ENCODE results near the gene TOX3. TPM values are rescaled to one million over a fixed set of nuclear protein-coding genes. Genes with fewer than 3 reads are reported as not detected.
A peak's percentile ranks its signal among the peaks of the same experiment; 100 is the strongest.

The TOX3 gene
- polyA plus RNA-seq, 2 of the 4 experiments (the other 2 are of a cell fraction): 0.10 to 2.2 TPM

- FAIRE-seq (no peak), ATAC-seq (no peak), DNase-seq (ENCODE audit: low read depth in 1 of 2, low spot score in 1 of 2) (no peak)
- H3K9me3 ChIP-seq: no peaks in the 10 kb centered on the region
- no peak overlapping the region for H3K4me2 ChIP-seq
- ChIA-PET POLR2A (no interaction called here), CTCF (interaction anchor here (0.6 kb wide), 1 partner anchor 263 kb away, joined by 3 read pairs; no protein-coding TSS in a partner anchor)
- 71% methylated on average over 4 of the region's 4 CpGs for WGBS (ENCODE audit: missing lambda C conversion rate)
- no peak overlapping the region for H3K4me3 ChIP-seq
- H3K27ac ChIP-seq: no peak overlapping the region
- H3K4me1 ChIP-seq: peaks cover 26% of the 10 kb centered on the region
- TF ChIP-seq MAFK (IDR thresholded peaks at IDR 0.05; ENCODE audit: partially characterized antibody): peak; percentile 90
- no peak for TF ChIP-seq CBX8 (IDR thresholded peaks at IDR 0.05)
Measured at GRCh38 chr16:52570495-52571091, 23.6 kb upstream of the TOX3 start.

DNA sequence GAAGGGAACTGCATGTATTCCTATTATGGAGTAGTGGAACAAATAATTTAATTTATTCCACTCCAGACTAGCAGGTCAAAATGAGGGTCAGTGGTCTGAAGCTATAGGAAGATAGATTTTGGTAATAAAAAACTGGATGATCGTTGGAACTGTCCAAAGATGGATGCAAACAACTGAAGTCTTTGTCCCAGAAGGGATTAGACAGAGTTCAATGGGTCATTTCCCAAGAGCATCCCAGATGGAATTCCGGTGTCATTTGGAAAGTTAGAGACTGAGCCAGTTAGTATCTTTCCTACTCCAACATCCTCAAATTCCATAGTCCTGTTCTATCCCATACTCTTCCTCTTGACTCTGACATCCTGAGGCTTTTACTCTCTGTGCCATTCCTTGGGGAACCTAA, 22.8 kb upstream of the TOX3 start:
- ChIA-PET CTCF (no interaction called here), POLR2A (no interaction called here)
- Histone ChIP-seq H3K4me3 (no peak overlapping the region), H3K27ac (no peak overlapping the region), H3K9me3 (no peaks in the 10 kb centered on the region), H3K4me1 (peaks cover 32% of the 10 kb centered on the region), H3K4me2 (no peak overlapping the region)
- TF ChIP-seq BHLHE40 (IDR thresholded peaks at IDR 0.05; ENCODE audit: low read depth, low read length) (no peak), ZC3H11A (IDR thresholded peaks at IDR 0.05) (no peak), POLR2AphosphoS2 (conservative IDR thresholded peaks at IDR 0.05; ENCODE audit: low read length) (no peak), NR3C1 (IDR thresholded peaks at IDR 0.05) (no peak), MYC (IDR thresholded peaks at IDR 0.05; ENCODE audit: borderline replicate concordance, low read length) (no peak), USF2 (IDR thresholded peaks at IDR 0.05) (no peak), TP53 (CRISPR knock-in tag; IDR thresholded peaks at IDR 0.05) (no peak), CEBPB (IDR thresholded peaks at IDR 0.05) (no peak), HOXB13 (CRISPR knock-in tag; IDR thresholded peaks at IDR 0.05; ENCODE audit: low read depth) (no peak), REST (IDR thresholded peaks at IDR 0.05) (no peak)
- TF ChIP-seq, protein P1, sequence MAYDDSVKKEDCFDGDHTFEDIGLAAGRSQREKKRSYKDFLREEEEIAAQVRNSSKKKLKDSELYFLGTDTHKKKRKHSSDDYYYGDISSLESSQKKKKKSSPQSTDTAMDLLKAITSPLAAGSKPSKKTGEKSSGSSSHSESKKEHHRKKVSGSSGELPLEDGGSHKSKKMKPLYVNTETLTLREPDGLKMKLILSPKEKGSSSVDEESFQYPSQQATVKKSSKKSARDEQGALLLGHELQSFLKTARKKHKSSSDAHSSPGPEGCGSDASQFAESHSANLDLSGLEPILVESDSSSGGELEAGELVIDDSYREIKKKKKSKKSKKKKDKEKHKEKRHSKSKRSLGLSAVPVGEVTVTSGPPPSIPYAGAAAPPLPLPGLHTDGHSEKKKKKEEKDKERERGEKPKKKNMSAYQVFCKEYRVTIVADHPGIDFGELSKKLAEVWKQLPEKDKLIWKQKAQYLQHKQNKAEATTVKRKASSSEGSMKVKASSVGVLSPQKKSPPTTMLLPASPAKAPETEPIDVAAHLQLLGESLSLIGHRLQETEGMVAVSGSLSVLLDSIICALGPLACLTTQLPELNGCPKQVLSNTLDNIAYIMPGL (CRISPR knock-in tag; IDR thresholded peaks at IDR 0.05; ENCODE audit: borderline replicate concordance): no peak
- DNase-seq (ENCODE audit: low read depth in 1 of 2, low spot score in 1 of 2): no peak
- FAIRE-seq: no peak
- WGBS (ENCODE audit: missing lambda C conversion rate): 67% methylated on average over 2 of the region's 2 CpGs
- ATAC-seq: no peak

GRCh38 chr16:52568983-52569690, 22.2 kb upstream of the TOX3 start:
- ATAC-seq (no peak), FAIRE-seq (no peak), DNase-seq (ENCODE audit: low read depth in 1 of 2, low spot score in 1 of 2) (no peak)
- CTCF ChIA-PET: no interaction called here
- peaks cover 32% of the 10 kb centered on the region for H3K4me1 ChIP-seq
- no peaks in the 10 kb centered on the region for H3K9me3 ChIP-seq
- POLR2A ChIA-PET: no interaction called here
- H3K4me3 ChIP-seq: no peak overlapping the region
- H3K27ac ChIP-seq: no peak overlapping the region
- 43% methylated on average over 3 of the region's 3 CpGs for WGBS (ENCODE audit: missing lambda C conversion rate)
- no peak overlapping the region for H3K4me2 ChIP-seq
- TF ChIP-seq, protein P1 (CRISPR knock-in tag; IDR thresholded peaks at IDR 0.05; ENCODE audit: borderline replicate concordance): no peak
- TF ChIP-seq CEBPB (IDR thresholded peaks at IDR 0.05) (no peak), TFCP2L1 (CRISPR knock-in tag; IDR thresholded peaks at IDR 0.05) (no peak), PBX3 (IDR thresholded peaks at IDR 0.05) (no peak), GATA3 (IDR thresholded peaks at IDR 0.05; ENCODE audit: borderline replicate concordance) (no peak), EP300 (IDR thresholded peaks at IDR 0.05) (no peak), CBX2 (IDR thresholded peaks at IDR 0.05; ENCODE audit: borderline replicate concordance, low read depth) (no peak), NPAS2 (CRISPR knock-in tag; IDR thresholded peaks at IDR 0.05; ENCODE audit: borderline replicate concordance) (no peak), JUNB (IDR thresholded peaks at IDR 0.05) (no peak)
- TF ChIP-seq, protein P2, sequence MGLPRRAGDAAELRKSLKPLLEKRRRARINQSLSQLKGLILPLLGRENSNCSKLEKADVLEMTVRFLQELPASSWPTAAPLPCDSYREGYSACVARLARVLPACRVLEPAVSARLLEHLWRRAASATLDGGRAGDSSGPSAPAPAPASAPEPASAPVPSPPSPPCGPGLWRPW (IDR thresholded peaks at IDR 0.05): no peak
- TF ChIP-seq, protein P3, sequence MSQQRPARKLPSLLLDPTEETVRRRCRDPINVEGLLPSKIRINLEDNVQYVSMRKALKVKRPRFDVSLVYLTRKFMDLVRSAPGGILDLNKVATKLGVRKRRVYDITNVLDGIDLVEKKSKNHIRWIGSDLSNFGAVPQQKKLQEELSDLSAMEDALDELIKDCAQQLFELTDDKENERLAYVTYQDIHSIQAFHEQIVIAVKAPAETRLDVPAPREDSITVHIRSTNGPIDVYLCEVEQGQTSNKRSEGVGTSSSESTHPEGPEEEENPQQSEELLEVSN (IDR thresholded peaks at IDR 0.05; ENCODE audit: borderline replicate concordance, low read depth): no peak
